Keratinocyte (primary cell): ENCODE measurements around the gene TMEM208. TPM values are rescaled to one million over a fixed set of nuclear protein-coding genes. Genes with fewer than 3 reads are reported as not detected.

Experiments
- DNase-seq: peaks from one replicate; pipeline ENCODE4 v3.0.0-alpha.2; 2011; ENCODE audit warnings: low read depth, missing footprints, low spot score
- FAIRE-seq: peaks from 2 replicates; lab custom pipeline; 2011; peaks lifted over from hg19 to GRCh38; lab: Jason Lieb, UNC
- H2AFZ ChIP-seq: 2 replicates; pipeline ENCODE4 v1.6.0; 2012; ENCODE audit warnings: low read length, control low read depth, inconsistent platforms; ENCODE audit not compliant: control insufficient read depth
- H3K27ac ChIP-seq: 2 replicates; pipeline ENCODE4 v1.5.1; 2011; ENCODE audit warnings: low read length; ENCODE audit not compliant: control insufficient read depth, insufficient read depth
- H3K27me3 ChIP-seq: 3 replicates; pipeline ENCODE4 v1.6.0; 2011; ENCODE audit warnings: low read length; ENCODE audit not compliant: control insufficient read depth, insufficient read depth; ENCODE audit errors: extremely low read depth
- H3K36me3 ChIP-seq, 2 experiments: 2 replicates in 1 of 2; 3 replicates in 1 of 2; pipeline ENCODE4 v1.5.1; 2011; ENCODE audit warnings: low read length in 2 of 2, mild to moderate bottlenecking in 1 of 2; ENCODE audit not compliant: control insufficient read depth in 2 of 2, insufficient read depth in 2 of 2; ENCODE audit errors: extremely low read depth in 1 of 2
- H3K4me1 ChIP-seq: 3 replicates; pipeline ENCODE4 v1.5.1; 2011; ENCODE audit warnings: low read length; ENCODE audit not compliant: control insufficient read depth, insufficient read depth; ENCODE audit errors: extremely low read depth
- H3K4me2 ChIP-seq: 3 replicates; pipeline ENCODE4 v1.6.0; 2011; ENCODE audit warnings: low read depth, low read length; ENCODE audit not compliant: control insufficient read depth, insufficient read depth; ENCODE audit errors: extremely low read depth
- H3K4me3 ChIP-seq, 3 experiments: fragments of 200-600 bp in 1 of 3; sonication (generic) in 1 of 3; 2 replicates in 2 of 3; 3 replicates in 1 of 3; pipeline ENCODE4 v1.5.1; 2011 to 2016; ENCODE audit warnings: low read length in 3 of 3, mild to moderate bottlenecking in 3 of 3, control low read depth in 2 of 3, inconsistent platforms in 1 of 3, low read depth in 1 of 3, mixed read lengths in 1 of 3, mixed run types in 1 of 3, moderate library complexity in 1 of 3; ENCODE audit not compliant: control insufficient read depth in 2 of 3, insufficient read depth in 2 of 3; ENCODE audit errors: extremely low read depth in 1 of 3
- H3K79me2 ChIP-seq: 2 replicates; pipeline ENCODE4 v1.6.0; 2012; ENCODE audit warnings: low read length; ENCODE audit not compliant: control insufficient read depth, insufficient read depth
- H3K9ac ChIP-seq: 3 replicates; pipeline ENCODE4 v1.6.0; 2011; ENCODE audit warnings: low read length; ENCODE audit not compliant: control insufficient read depth, insufficient read depth; ENCODE audit errors: extremely low read depth
- H3K9me1 ChIP-seq: 3 replicates; pipeline ENCODE4 v1.6.0; 2011; ENCODE audit warnings: low read length; ENCODE audit not compliant: control insufficient read depth, insufficient read depth; ENCODE audit errors: extremely low read depth
- H3K9me3 ChIP-seq: 2 replicates; pipeline ENCODE4 v1.5.1; 2012; ENCODE audit warnings: low read depth, low read length; ENCODE audit not compliant: control insufficient read depth
- H4K20me1 ChIP-seq: 3 replicates; pipeline ENCODE4 v1.6.0; 2011; ENCODE audit warnings: low read length; ENCODE audit not compliant: control insufficient read depth, insufficient read depth; ENCODE audit errors: extremely low read depth
- CTCF ChIP-seq, 3 experiments: IDR thresholded peaks in 1 of 3; conservative IDR thresholded peaks in 1 of 3; optimal IDR thresholded peaks in 1 of 3; 2 replicates in 2 of 3; 3 replicates in 1 of 3; pipeline versions ENCODE3 to v1.5.1; 2011; ENCODE audit warnings: low read length in 3 of 3, mild to moderate bottlenecking in 3 of 3, moderate library complexity in 2 of 3, control low read depth in 1 of 3, inconsistent platforms in 1 of 3; ENCODE audit not compliant: insufficient read depth in 2 of 3; ENCODE audit errors: extremely low read depth in 1 of 3
- EZH2 ChIP-seq: IDR thresholded peaks from one replicate; pipeline ENCODE4 v1.6.1; 2012; ENCODE audit warnings: inconsistent platforms, mild to moderate bottlenecking, low read length, moderate library complexity
- dilution Hi-C: fragments of 300-500 bp; cut with MboI; formaldehyde crosslinking; loops from one replicate; pipeline ENCODE4 v1.7.0; 2020; ENCODE audit warnings: low sequenced_read_pairs; ENCODE audit not compliant: extremely low pct_ligation_motif_present
- polyA plus RNA-seq, 5 experiments: library from polyadenylated mRNA; depleted of rRNA in 3 of 5; stranded (reverse) in 3 of 5; stranded (forward) in 1 of 5; unstranded in 1 of 5; fragments of >200 nt; gene quantifications; 1 replicate in 1 of 5; 2 replicates in 3 of 5; 3 replicates in 1 of 5; pipeline versions ENCODE4 v1.2.1 to v1.2.3, GENCODE V29; 2011 to 2012; ENCODE audit warnings: missing spikeins in 2 of 5, low read depth in 1 of 5, low replicate concordance in 1 of 5

The TMEM208 gene
- polyA plus RNA-seq, 1 donor (not counting 4 experiments of a cell fraction or from before 2014, with no cell fraction given) = 44.9 TPM

GRCh38 chr16:67197704-67198103, 29.2 kb upstream of the TMEM208 start:
- Histone ChIP-seq H3K36me3 (peaks cover 40 to 49% of the 10 kb centered on the region in 2 experiments), H3K9me1 (peaks cover 4% of the 10 kb centered on the region), H3K4me2 (no peak overlapping the region), H3K27ac (no peak overlapping the region), H3K79me2 (peaks cover 46% of the 10 kb centered on the region), H2AFZ (no peak overlapping the region), H3K9me3 (no peaks in the 10 kb centered on the region), H4K20me1 (peaks cover 4% of the 10 kb centered on the region), H3K27me3 (no peaks in the 10 kb centered on the region), H3K9ac (no peak overlapping the region), H3K4me3 (no peak overlapping the region), H3K4me1 (peaks cover 28% of the 10 kb centered on the region)
- FAIRE-seq = no peak
- no peak for DNase-seq
- TF ChIP-seq EZH2 (no peak), CTCF (optimal IDR thresholded peaks at IDR 0.05 in 1 of 3, IDR thresholded peaks at IDR 0.05 in 1 of 3, conservative IDR thresholded peaks at IDR 0.05 in 1 of 3; ENCODE audit: extremely low read depth in 1 of 3, insufficient read depth in 2 of 3, low read length in 3 of 3) (no peak)
- dilution Hi-C loops = no loop called here

GRCh38 chr16:67198238-67198734, 28.6 kb upstream of the TMEM208 start:
- H3K36me3 ChIP-seq = peaks cover 42 to 51% of the 10 kb centered on the region in 2 experiments
- DNase-seq = peak; percentile 54
- peaks cover 25% of the 10 kb centered on the region for H3K4me1 ChIP-seq
- no peak overlapping the region for H2AFZ ChIP-seq
- H3K9me1 ChIP-seq = peaks cover 4% of the 10 kb centered on the region
- H3K4me2 ChIP-seq = peak overlapping the region; percentile 84
- H3K9me3 ChIP-seq = no peaks in the 10 kb centered on the region
- peaks cover under 1% of the 10 kb centered on the region for H4K20me1 ChIP-seq
- peak overlapping the region; percentile 13 for H3K9ac ChIP-seq
- peak; percentile 84 for FAIRE-seq
- dilution Hi-C loops = no loop called here
- peak overlapping the region; percentile 47 for H3K27ac ChIP-seq
- H3K79me2 ChIP-seq = peaks cover 40% of the 10 kb centered on the region
- no peaks in the 10 kb centered on the region for H3K27me3 ChIP-seq
- TF ChIP-seq EZH2 (no peak), CTCF (optimal IDR thresholded peaks at IDR 0.05 in 1 of 3, IDR thresholded peaks at IDR 0.05 in 1 of 3, conservative IDR thresholded peaks at IDR 0.05 in 1 of 3; ENCODE audit: extremely low read depth in 1 of 3, insufficient read depth in 2 of 3, low read length in 3 of 3) (peak; percentile 90 to 100 (median 99))
- H3K4me3 ChIP-seq = no peak overlapping the region
